Mesothelial cell of epicardium (in vitro differentiated cells): ENCODE data around the gene CANX. TPM values are rescaled to one million over a fixed set of nuclear protein-coding genes. Genes with fewer than 3 reads are reported as not detected.

ENCODE experiments used
- DNase-seq, 2 experiments: peaks; one replicate each; pipeline ENCODE4 v3.0.0; 2021; ENCODE audit warnings: low spot score in 2 of 2; ENCODE audit not compliant: unreplicated experiment in 2 of 2
- H3K27ac Mint-ChIP-seq: 2 replicates; pipeline ENCODE4 v1.8.0; 2021; ENCODE audit warnings: mixed read lengths
- H3K27me3 Mint-ChIP-seq: 2 replicates; pipeline ENCODE4 v1.8.0; 2021; ENCODE audit warnings: low read depth, mixed read lengths
- H3K36me3 Mint-ChIP-seq: 2 replicates; pipeline ENCODE4 v1.8.0; 2021; ENCODE audit warnings: mixed read lengths
- H3K4me1 Mint-ChIP-seq: 2 replicates; pipeline ENCODE4 v1.8.0; 2021; ENCODE audit warnings: mixed read lengths
- H3K4me3 Mint-ChIP-seq: 2 replicates; pipeline ENCODE4 v1.8.0; 2021; ENCODE audit warnings: mild to moderate bottlenecking, moderate library complexity, mixed read lengths
- H3K9me3 Mint-ChIP-seq: 2 replicates; pipeline ENCODE4 v1.8.0; 2021; ENCODE audit warnings: mixed read lengths
- total RNA-seq: library from RNA; stranded (reverse); gene quantifications from 3 replicates; pipeline ENCODE4 v1.2.1, GENCODE V29; 2021
- TF ChIP-seq, protein P1 (sequence below): fragments of 200-600 bp; sonication (generic); IDR thresholded peaks from one replicate; pipeline ENCODE4 v1.5.0; 2021; ENCODE audit warnings: antibody characterized with exemption; ENCODE audit not compliant: unreplicated experiment

CANX gene
- total RNA-seq, 1 donor from 2014 or later, result 500 TPM

DNA sequence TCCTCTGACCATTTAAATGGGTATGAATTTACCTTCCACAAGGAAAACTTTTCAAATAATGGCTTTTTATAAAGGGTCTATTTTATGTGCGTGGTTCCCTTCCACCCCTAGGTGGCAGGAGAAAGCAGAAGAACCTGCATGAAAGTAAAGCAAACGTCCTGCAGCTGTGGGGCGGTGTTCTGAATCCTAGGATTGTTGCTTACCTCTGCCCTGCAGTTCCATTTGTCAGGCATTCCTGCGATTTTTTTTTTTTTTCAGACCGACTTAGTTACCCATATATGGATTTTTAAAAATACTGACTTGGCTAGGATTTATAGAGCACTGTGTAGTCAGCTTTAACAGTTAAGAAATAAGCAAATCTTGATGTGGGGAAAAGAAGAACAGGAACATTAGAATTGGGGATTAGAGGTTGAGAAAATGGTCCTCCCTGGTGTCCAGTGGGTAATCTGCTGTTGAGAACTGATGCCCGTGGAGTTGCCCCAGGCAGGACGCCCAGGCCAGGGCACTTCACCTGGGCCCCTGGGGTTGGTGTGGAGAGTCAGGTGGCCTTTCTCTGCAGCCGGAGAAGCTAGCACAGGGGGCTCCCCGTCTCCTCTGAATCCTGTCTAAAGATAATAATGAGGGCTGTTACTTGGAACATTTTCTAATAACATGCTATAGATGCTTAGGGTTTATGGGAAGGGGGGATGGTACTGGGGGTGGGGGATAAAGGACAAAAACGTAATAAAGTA is 64.6 kb downstream of the CANX start:
- no peaks in the 10 kb centered on the region for H3K9me3 Mint-ChIP-seq
- no peaks in the 10 kb centered on the region for H3K27me3 Mint-ChIP-seq
- peaks cover 9% of the 10 kb centered on the region for H3K36me3 Mint-ChIP-seq
- DNase-seq, result peak in 1 of 2 experiments; percentile 55
- peaks cover 48% of the 10 kb centered on the region for H3K4me1 Mint-ChIP-seq
- peak overlapping the region; percentile 94 for H3K27ac Mint-ChIP-seq
- TF ChIP-seq, protein P1, sequence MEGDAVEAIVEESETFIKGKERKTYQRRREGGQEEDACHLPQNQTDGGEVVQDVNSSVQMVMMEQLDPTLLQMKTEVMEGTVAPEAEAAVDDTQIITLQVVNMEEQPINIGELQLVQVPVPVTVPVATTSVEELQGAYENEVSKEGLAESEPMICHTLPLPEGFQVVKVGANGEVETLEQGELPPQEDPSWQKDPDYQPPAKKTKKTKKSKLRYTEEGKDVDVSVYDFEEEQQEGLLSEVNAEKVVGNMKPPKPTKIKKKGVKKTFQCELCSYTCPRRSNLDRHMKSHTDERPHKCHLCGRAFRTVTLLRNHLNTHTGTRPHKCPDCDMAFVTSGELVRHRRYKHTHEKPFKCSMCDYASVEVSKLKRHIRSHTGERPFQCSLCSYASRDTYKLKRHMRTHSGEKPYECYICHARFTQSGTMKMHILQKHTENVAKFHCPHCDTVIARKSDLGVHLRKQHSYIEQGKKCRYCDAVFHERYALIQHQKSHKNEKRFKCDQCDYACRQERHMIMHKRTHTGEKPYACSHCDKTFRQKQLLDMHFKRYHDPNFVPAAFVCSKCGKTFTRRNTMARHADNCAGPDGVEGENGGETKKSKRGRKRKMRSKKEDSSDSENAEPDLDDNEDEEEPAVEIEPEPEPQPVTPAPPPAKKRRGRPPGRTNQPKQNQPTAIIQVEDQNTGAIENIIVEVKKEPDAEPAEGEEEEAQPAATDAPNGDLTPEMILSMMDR, result peak; percentile 86
- H3K4me3 Mint-ChIP-seq, result peak overlapping the region; percentile 24

DNA sequence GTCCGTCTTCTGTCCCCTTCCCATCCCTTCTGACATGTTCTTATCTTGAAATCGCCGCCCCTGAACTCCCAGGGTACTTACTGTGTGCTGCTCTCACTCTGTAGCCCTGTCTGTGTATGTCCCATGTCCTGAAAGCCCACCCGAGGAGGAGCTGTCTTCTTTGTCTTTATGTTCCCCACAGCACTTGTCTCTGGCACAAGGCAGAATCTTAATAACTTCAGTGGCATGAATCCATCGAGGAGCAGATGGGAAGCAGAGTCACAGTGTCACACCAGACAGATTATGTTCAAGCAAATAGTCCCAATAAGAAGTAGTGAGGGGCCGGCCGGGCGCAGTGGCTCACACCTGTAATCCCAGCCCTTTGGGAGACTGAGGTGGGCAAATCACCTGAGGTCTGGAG is 65.3 kb downstream of the CANX start:
- peaks cover 15% of the 10 kb centered on the region for H3K36me3 Mint-ChIP-seq

DNA sequence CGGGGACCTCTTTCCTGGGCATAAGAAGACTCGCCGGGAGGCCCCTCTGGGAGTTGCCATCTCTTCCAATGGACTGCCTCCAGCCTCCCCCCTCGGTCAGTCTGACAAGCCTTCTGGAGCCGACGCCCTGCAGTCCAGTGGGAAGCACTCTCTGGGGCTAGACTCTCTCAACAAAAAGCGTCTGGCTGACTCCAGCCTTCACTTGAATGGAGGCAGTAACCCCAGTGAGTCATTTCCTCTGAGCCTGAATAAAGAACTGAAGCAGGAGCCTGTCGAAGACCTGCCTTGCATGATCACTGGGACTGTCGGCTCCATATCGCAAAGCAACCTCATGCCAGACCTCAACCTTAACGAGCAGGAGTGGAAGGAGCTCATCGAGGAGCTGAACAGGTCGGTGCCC is 66.6 kb downstream of the CANX start:
- TF ChIP-seq, protein P1, result no peak
- H3K9me3 Mint-ChIP-seq, result no peaks in the 10 kb centered on the region
- H3K27me3 Mint-ChIP-seq, result no peaks in the 10 kb centered on the region
- H3K27ac Mint-ChIP-seq, result peak overlapping the region; percentile 73
- no peak overlapping the region for H3K4me3 Mint-ChIP-seq
- H3K36me3 Mint-ChIP-seq, result peaks cover 23% of the 10 kb centered on the region
- no peak for DNase-seq
- H3K4me1 Mint-ChIP-seq, result peaks cover 34% of the 10 kb centered on the region

More for the DNA sequence above, 65.3 kb downstream of the CANX start:
- no peak for DNase-seq
- TF ChIP-seq, protein P1, result no peak
- H3K9me3 Mint-ChIP-seq, result no peaks in the 10 kb centered on the region
- H3K4me1 Mint-ChIP-seq, result peaks cover 47% of the 10 kb centered on the region
- no peak overlapping the region for H3K4me3 Mint-ChIP-seq
- H3K27ac Mint-ChIP-seq, result peak overlapping the region; percentile 94
- H3K27me3 Mint-ChIP-seq, result no peaks in the 10 kb centered on the region

DNA sequence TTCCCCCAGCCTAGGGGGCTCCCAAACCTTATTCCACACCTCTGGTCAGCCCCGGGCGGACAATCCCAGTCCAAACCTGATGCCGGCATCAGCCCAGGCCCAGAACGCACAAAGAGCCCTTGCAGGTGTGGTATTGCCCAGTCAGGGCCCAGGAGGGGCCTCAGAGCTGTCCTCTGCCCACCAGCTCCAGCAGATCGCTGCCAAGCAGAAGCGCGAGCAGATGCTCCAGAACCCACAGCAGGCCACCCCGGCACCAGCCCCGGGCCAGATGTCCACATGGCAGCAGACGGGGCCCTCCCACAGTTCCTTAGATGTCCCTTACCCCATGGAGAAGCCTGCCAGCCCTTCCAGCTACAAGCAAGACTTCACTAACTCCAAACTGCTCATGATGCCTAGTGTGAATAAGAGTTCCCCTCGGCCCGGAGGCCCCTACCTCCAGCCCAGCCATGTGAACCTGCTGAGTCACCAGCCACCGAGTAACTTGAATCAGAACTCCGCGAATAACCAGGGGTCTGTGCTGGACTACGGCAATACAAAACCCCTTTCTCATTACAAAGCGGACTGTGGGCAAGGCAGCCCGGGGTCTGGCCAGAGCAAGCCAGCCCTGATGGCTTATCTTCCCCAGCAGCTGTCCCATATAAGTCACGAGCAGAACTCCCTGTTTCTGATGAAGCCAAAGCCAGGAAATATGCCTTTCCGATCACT is 67.4 kb downstream of the CANX start:
- peak overlapping the region; percentile 30 for H3K27ac Mint-ChIP-seq
- no peak overlapping the region for H3K4me3 Mint-ChIP-seq
- TF ChIP-seq, protein P1, result no peak
- H3K4me1 Mint-ChIP-seq, result peaks cover 32% of the 10 kb centered on the region
- H3K36me3 Mint-ChIP-seq, result peaks cover 31% of the 10 kb centered on the region
- DNase-seq, result no peak
- H3K9me3 Mint-ChIP-seq, result no peaks in the 10 kb centered on the region
- no peaks in the 10 kb centered on the region for H3K27me3 Mint-ChIP-seq

DNA sequence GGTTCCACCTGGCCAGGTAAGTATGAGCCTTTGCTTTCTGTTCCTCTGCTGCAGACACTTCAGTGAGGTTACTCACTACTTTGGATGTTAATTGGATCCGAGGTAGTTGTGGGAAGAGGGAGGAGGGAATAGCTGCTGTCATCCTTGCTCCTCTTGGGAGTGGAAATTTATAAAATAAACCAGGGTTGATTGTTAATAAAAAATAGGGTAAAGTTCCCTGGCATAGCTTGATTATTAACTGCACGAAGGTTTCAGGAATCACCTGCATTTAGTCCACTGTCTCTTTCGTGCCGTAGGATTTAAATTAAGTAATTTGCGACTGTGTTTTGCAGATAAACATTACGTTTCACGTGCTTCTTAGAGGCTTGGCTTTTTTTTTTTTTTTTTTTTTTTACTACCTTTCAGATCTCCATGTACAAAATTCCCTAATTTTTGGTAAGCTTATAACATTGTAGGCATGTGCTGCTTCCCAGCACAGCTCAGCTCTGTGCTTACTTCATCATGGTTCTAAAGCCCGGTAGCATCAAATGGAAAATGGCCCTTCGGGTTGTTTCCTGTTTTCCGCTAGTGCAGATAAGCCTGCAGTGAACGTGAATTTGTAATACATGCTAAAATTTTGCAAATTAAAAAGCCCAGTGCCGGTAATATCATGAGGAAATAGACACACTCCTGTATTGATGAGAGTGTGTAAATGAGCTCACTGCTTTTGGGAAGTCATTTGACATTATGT is 68.1 kb downstream of the CANX start:
- DNase-seq, result no peak
- Mint-ChIP-seq H3K27me3 (no peaks in the 10 kb centered on the region), H3K4me3 (no peak overlapping the region), H3K27ac (peak overlapping the region; percentile 16), H3K4me1 (peaks cover 28% of the 10 kb centered on the region), H3K36me3 (peaks cover 33% of the 10 kb centered on the region), H3K9me3 (no peaks in the 10 kb centered on the region)
- TF ChIP-seq, protein P1, result no peak
